Neural progenitor cell (in vitro differentiated cells): ENCODE measurements around the gene LMF1.

Experiments
- EZH2 ChIP-seq: fragments of 200-600 bp; sonication (generic); IDR thresholded peaks from 2 replicates; pipeline ENCODE4 v1.6.1; 2017; ENCODE audit warnings: antibody characterized with exemption, mild to moderate bottlenecking, moderate library complexity
- TF ChIP-seq, protein P1 (sequence below): fragments of 200-600 bp; sonication (generic); IDR thresholded peaks from 2 replicates; pipeline ENCODE4 v1.5.1; 2017; ENCODE audit warnings: antibody characterized with exemption, mild to moderate bottlenecking

DNA sequence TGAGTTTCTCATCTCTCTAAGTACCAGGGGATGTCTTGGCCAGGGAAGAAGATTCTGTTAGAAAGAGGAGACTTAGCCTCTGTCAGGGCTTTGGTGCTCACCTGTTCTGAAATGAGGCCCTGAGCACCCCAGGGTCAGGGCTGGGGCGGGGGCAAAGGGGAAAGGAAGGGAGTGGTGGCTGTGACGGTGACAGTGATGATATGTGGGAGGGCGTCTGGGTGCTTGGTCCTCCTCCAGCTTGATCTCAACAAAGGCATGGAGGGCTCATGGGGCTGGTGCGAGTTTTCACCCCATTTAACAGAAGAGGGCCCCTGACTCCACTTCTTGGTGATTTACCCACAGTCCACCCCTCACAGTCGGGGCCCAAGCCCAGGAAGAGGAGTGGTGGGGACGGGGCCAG is 25.9 kb upstream of the LMF1 start:
- TF ChIP-seq, protein P1, sequence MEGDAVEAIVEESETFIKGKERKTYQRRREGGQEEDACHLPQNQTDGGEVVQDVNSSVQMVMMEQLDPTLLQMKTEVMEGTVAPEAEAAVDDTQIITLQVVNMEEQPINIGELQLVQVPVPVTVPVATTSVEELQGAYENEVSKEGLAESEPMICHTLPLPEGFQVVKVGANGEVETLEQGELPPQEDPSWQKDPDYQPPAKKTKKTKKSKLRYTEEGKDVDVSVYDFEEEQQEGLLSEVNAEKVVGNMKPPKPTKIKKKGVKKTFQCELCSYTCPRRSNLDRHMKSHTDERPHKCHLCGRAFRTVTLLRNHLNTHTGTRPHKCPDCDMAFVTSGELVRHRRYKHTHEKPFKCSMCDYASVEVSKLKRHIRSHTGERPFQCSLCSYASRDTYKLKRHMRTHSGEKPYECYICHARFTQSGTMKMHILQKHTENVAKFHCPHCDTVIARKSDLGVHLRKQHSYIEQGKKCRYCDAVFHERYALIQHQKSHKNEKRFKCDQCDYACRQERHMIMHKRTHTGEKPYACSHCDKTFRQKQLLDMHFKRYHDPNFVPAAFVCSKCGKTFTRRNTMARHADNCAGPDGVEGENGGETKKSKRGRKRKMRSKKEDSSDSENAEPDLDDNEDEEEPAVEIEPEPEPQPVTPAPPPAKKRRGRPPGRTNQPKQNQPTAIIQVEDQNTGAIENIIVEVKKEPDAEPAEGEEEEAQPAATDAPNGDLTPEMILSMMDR, result no peak
- TF ChIP-seq EZH2, result no peak
